ENCODE measurements around the gene AMMECR1L.
"Not testable (repeated sequence)": the region's sequence is repeated elsewhere in the genome, so short reads cannot be mapped to it uniquely, and the experiment has no call there.

DNA sequence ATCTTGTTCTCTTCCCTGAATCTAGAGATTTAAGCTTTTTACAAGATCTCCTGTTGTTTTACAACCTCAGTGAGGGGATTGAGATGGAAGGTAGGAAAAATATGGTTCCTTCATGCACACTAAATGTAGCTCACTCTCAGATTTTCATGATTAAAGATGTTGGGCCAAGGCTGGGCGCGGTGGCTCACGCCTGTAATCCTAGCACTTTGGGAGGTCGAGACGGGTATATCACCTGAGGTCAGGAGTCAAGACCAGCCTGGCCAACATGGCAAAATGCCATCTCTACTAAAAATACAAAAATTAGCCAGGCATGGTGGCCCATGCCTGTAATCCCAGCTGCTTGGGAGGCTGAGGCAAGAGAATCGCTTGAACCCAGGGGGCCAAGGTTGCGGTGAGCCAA, 5.0 kb upstream of the AMMECR1L start:
- not testable (repeated sequence) for TF ChIP-seq MYC (IDR thresholded peaks at IDR 0.05; ENCODE audit: low read depth, low read length); POLR2A (IDR thresholded peaks at IDR 0.05; ENCODE audit: extremely low read depth, insufficient read length)

All from NB4 (cell line).